HepG2 (cell line): ENCODE data around the gene GLI3. TPM values are rescaled to one million over a fixed set of nuclear protein-coding genes. Genes with fewer than 3 reads are reported as not detected.

ENCODE experiments used
- ATAC-seq: fragments of 200-7000 bp; cut with Tn5 transposase; 3 replicates; pipeline ENCODE4 v1.9.1; 2020; ENCODE audit warnings: mild to moderate bottlenecking, moderate library complexity
- BruUV-seq: library from RNA; stranded (reverse); fragments of 400-500 nt; replicated peaks from 2 replicates; lab custom pipeline; 2021; lab: Mats Ljungman, UMichigan
- CTCF ChIA-PET: fragments of 300-600 bp; formaldehyde crosslinking; extraction: SDS; loops from one replicate; lab custom pipeline; 2021; ENCODE audit warnings: low total read pairs, inconsistent platforms, low intra/inter-chr PET ratio; lab: Yijun Ruan, JAX
- POLR2A ChIA-PET: fragments of 350-600 bp; sonication (Branson Sonifier 250); formaldehyde crosslinking; loops from one replicate; lab custom pipeline; 2020; ENCODE audit warnings: antibody characterized with exemption, inconsistent platforms; lab: Yijun Ruan, JAX
- DNase-seq: peaks from one replicate; pipeline ENCODE4 v3.0.0-alpha.2; 2015; ENCODE audit warnings: low spot score
- FAIRE-seq: peaks from 3 replicates; lab custom pipeline; 2011; peaks lifted over from hg19 to GRCh38; lab: Jason Lieb, UNC
- H2AFZ ChIP-seq: one replicate; pipeline ENCODE4 v1.6.1; 2011; ENCODE audit warnings: low read length, inconsistent platforms
- H3K27ac ChIP-seq: fragments of 300-600 bp; 3 replicates; pipeline ENCODE4 v1.8.0; 2011; ENCODE audit warnings: mixed run types, mild to moderate bottlenecking, mixed read lengths, low read length, inconsistent platforms; ENCODE audit not compliant: insufficient read depth; ENCODE audit errors: extremely low read length
- H3K27me3 ChIP-seq, 2 experiments: fragments of 200-600 bp in 1 of 2; 2 replicates in 1 of 2; 3 replicates in 1 of 2; pipeline versions ENCODE4 v1.6.0 to v1.8.0; 2011; ENCODE audit warnings: low read length in 2 of 2, mild to moderate bottlenecking in 2 of 2, moderate library complexity in 2 of 2, inconsistent platforms in 1 of 2; ENCODE audit not compliant: insufficient read depth in 2 of 2, control insufficient read depth in 1 of 2
- H3K36me3 ChIP-seq, 2 experiments: fragments of 200-600 bp in 1 of 2; replicated peaks in 1 of 2; 2 replicates in 1 of 2; 3 replicates in 1 of 2; pipeline versions ENCODE4 v1.5.1 to v1.8.0; 2011; ENCODE audit warnings: low read length in 2 of 2, inconsistent platforms in 1 of 2; ENCODE audit not compliant: insufficient read depth in 2 of 2, control insufficient read depth in 1 of 2
- H3K4me1 ChIP-seq: 2 replicates; pipeline ENCODE4 v1.5.1; 2012; ENCODE audit warnings: low read length, inconsistent platforms; ENCODE audit not compliant: insufficient read depth
- H3K4me2 ChIP-seq: 2 replicates; pipeline ENCODE4 v1.6.0; 2011; ENCODE audit warnings: low read depth, low read length, inconsistent platforms
- H3K4me3 ChIP-seq, 3 experiments: fragments of 200-600 bp in 1 of 3; sonication (generic), shearing (Covaris generic) in 1 of 3; replicated peaks in 1 of 3; 2 replicates each; pipeline ENCODE4 v1.5.1; 2011 to 2016; ENCODE audit warnings: low read length in 3 of 3, inconsistent platforms in 2 of 3, low read depth in 2 of 3, mild to moderate bottlenecking in 2 of 3, control low read depth in 1 of 3, mixed read lengths in 1 of 3; ENCODE audit not compliant: insufficient read depth in 1 of 3
- H3K79me2 ChIP-seq: one replicate; pipeline ENCODE4 v1.6.1; 2011; ENCODE audit warnings: low read length, inconsistent platforms; ENCODE audit not compliant: insufficient read depth
- H3K9ac ChIP-seq: 2 replicates; pipeline ENCODE4 v1.6.0; 2011; ENCODE audit warnings: mild to moderate bottlenecking, low read depth, low read length, inconsistent platforms; ENCODE audit not compliant: insufficient read depth
- H3K9me3 ChIP-seq: 2 replicates; pipeline ENCODE4 v1.5.1; 2012; ENCODE audit warnings: mild to moderate bottlenecking, low read length
- H4K20me1 ChIP-seq: 2 replicates; pipeline ENCODE4 v1.6.0; 2011; ENCODE audit warnings: inconsistent platforms, mild to moderate bottlenecking, low read length, moderate library complexity; ENCODE audit not compliant: insufficient read depth
- ARNT ChIP-seq: fragments of 450-650 bp; IDR thresholded peaks from 2 replicates; pipeline ENCODE4 v1.6.1; 2017
- CHD4 ChIP-seq: fragments of 200-600 bp; sonication (generic); IDR thresholded peaks from 2 replicates; pipeline ENCODE4 v1.7.0; 2017; ENCODE audit warnings: mild to moderate bottlenecking, low read length, borderline replicate concordance
- MED1 ChIP-seq: sonication (generic); formaldehyde crosslinking; IDR thresholded peaks from 2 replicates; pipeline ENCODE4 v1.4.0; 2020; ENCODE audit warnings: missing genetic modification reagents
- MEIS2 ChIP-seq: sonication (generic); formaldehyde crosslinking; IDR thresholded peaks from 2 replicates; pipeline ENCODE4 v1.9.0; 2021; ENCODE audit warnings: mild to moderate bottlenecking, missing genetic modification reagents
- MIER3 ChIP-seq: IDR thresholded peaks from 2 replicates; pipeline ENCODE4 v1.6.1; 2016; ENCODE audit warnings: missing compliant biosample characterization, borderline replicate concordance
- NFKBIZ ChIP-seq: IDR thresholded peaks from 2 replicates; pipeline ENCODE4 v1.6.1; 2018; ENCODE audit warnings: missing genetic modification reagents, missing compliant biosample characterization
- NR3C1 ChIP-seq: sonication (generic); formaldehyde crosslinking; IDR thresholded peaks from 2 replicates; pipeline ENCODE4 v1.4.0; 2020; ENCODE audit warnings: missing genetic modification reagents
- PCBP1 ChIP-seq: fragments of 200-400 bp; formaldehyde crosslinking; IDR thresholded peaks from 2 replicates; pipeline ENCODE4 v1.6.1; 2017; ENCODE audit warnings: mild to moderate bottlenecking, low read depth, low read length, borderline replicate concordance
- TOE1 ChIP-seq: sonication (generic); formaldehyde crosslinking; IDR thresholded peaks from 2 replicates; pipeline ENCODE4 v1.4.0; 2020; ENCODE audit warnings: mild to moderate bottlenecking, missing genetic modification reagents
- ZMYM2 ChIP-seq: sonication (generic); formaldehyde crosslinking; IDR thresholded peaks from 2 replicates; pipeline ENCODE4 v1.8.0; 2022; ENCODE audit warnings: mild to moderate bottlenecking, missing genetic modification reagents
- ZNF232 ChIP-seq: sonication (generic); formaldehyde crosslinking; IDR thresholded peaks from 2 replicates; pipeline ENCODE4 v1.4.0; 2020; ENCODE audit warnings: missing genetic modification reagents, borderline replicate concordance
- ZNF317 ChIP-seq: sonication (generic); formaldehyde crosslinking; IDR thresholded peaks from 2 replicates; pipeline ENCODE4 v1.5.0; 2020; ENCODE audit warnings: mild to moderate bottlenecking, missing genetic modification reagents
- ZNF331 ChIP-seq: sonication (generic); formaldehyde crosslinking; IDR thresholded peaks from 2 replicates; pipeline ENCODE4 v1.4.0; 2020; ENCODE audit warnings: missing genetic modification reagents
- ZNF644 ChIP-seq: IDR thresholded peaks from 2 replicates; pipeline ENCODE4 v1.6.1; 2016; ENCODE audit warnings: low read depth
- ZNF720 ChIP-seq: sonication (generic); formaldehyde crosslinking; IDR thresholded peaks from 2 replicates; pipeline ENCODE4 v1.4.0; 2020; ENCODE audit warnings: missing genetic modification reagents
- ZNF724P ChIP-seq: sonication (generic); formaldehyde crosslinking; IDR thresholded peaks from 2 replicates; pipeline ENCODE4 v1.8.0; 2022; ENCODE audit warnings: missing genetic modification reagents, borderline replicate concordance
- ZNF768 ChIP-seq: sonication (generic); formaldehyde crosslinking; IDR thresholded peaks from 2 replicates; pipeline ENCODE4 v1.4.0; 2020; ENCODE audit warnings: missing genetic modification reagents
- ZNF776 ChIP-seq: sonication (generic); formaldehyde crosslinking; IDR thresholded peaks from 2 replicates; pipeline ENCODE4 v1.4.0; 2020; ENCODE audit warnings: mild to moderate bottlenecking, missing genetic modification reagents
- WGBS: methylation state at CpG from one replicate; pipeline ENCODE4 v1.1.6; 2017; ENCODE audit warnings: low lambda C conversion rate; 5-methylcytosine and 5-hydroxymethylcytosine counted together
- in situ Hi-C: cut with HindIII; loops from 2 replicates; pipeline ENCODE4 v1.10.0; 2017; ENCODE audit warnings: low pct_unique_long_range_greater_than_20kb; ENCODE audit not compliant: extremely low pct_ligation_motif_present
- intact Hi-C: fragments of 100-400 bp; cut with micrococcal nuclease; formaldehyde crosslinking; loops from one replicate; pipeline ENCODE4 v1.10.0; 2022; ENCODE audit not compliant: unreplicated experiment
- polyA plus RNA-seq, 8 experiments: library from polyadenylated mRNA; depleted of rRNA in 3 of 8; stranded (reverse) in 7 of 8; unstranded in 1 of 8; fragments of >200 nt; fragmentation: Illumina TruSeq in 4 of 8; extraction: Trizol in 4 of 8; gene quantifications; 2 replicates each; pipeline versions ENCODE4 v1.2.1 to v1.2.3, GENCODE V29; 2011 to 2016; ENCODE audit warnings: low read depth in 4 of 8, missing spikeins in 1 of 8, mixed read lengths in 1 of 8; ENCODE audit not compliant: insufficient read depth in 1 of 8
- total RNA-seq, 5 experiments: library from RNA; depleted of rRNA; stranded (reverse); fragments of >200 nt; fragmentation: Illumina TruSeq; extraction: Trizol; gene quantifications; 2 replicates each; pipeline ENCODE4 v1.2.3, GENCODE V29; 2016; ENCODE audit warnings: low read depth in 1 of 5
- TF ChIP-seq, protein P1 (sequence below): sonication (generic); formaldehyde crosslinking; IDR thresholded peaks from 2 replicates; pipeline ENCODE4 v1.5.0; 2020; ENCODE audit warnings: missing genetic modification reagents

The GLI3 gene
- total and polyA plus RNA-seq, 2 of the 13 experiments (the other 11 are each of a cell fraction or from before 2014, with no cell fraction given), result not detected

DNA sequence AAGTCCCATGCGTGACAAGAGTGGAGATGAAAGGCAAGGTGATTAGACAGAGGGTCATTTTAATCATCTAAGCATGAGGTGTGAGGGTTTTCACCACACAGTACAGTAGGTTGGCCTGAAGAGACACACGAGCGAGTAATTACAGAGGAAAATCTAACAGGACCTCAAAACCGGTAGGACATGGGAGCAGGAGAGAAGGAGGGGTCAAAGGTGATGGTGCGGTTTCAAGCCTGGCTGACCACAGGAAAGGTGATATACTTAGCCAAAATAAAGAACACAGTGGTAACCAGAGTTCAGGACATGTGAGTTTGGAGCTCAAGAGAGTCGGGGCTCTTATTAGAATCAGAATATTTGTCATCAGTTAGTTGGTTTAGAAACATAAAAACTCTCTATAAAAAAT lies 20.0 kb downstream of the GLI3 start:
- ATAC-seq (no peak), FAIRE-seq (no peak)
- in situ Hi-C loops, result no loop called here
- CTCF ChIA-PET, result no interaction called here
- WGBS, result 2% methylated on average over 6 of the region's 6 CpGs
- no peak overlapping the region for H2AFZ ChIP-seq
- no peaks in the 10 kb centered on the region for H4K20me1 ChIP-seq
- no peaks in the 10 kb centered on the region for H3K4me1 ChIP-seq
- no TSS peak for BruUV-seq
- H3K9ac ChIP-seq, result no peak overlapping the region
- H3K9me3 ChIP-seq, result no peaks in the 10 kb centered on the region
- H3K36me3 ChIP-seq, result no peaks in the 10 kb centered on the region
- intact Hi-C loops, result no loop called here
- H3K4me2 ChIP-seq, result no peak overlapping the region
- H3K27ac ChIP-seq, result no peak overlapping the region
- H3K79me2 ChIP-seq, result no peaks in the 10 kb centered on the region
- TF ChIP-seq ZNF644 (CRISPR knock-in tag) (no peak), ZMYM2 (CRISPR knock-in tag) (no peak), CHD4 (no peak), MED1 (CRISPR knock-in tag) (no peak), ZNF724P (CRISPR knock-in tag) (no peak), NFKBIZ (no peak), ZNF317 (CRISPR knock-in tag) (no peak), PCBP1 (no peak), TOE1 (no peak), NR3C1 (CRISPR knock-in tag) (no peak), ZNF232 (CRISPR knock-in tag) (no peak), ZNF776 (CRISPR knock-in tag) (no peak), ARNT (no peak), ZNF720 (CRISPR knock-in tag) (no peak), ZNF768 (CRISPR knock-in tag) (no peak), MEIS2 (no peak), MIER3 (CRISPR knock-in tag) (no peak), ZNF331 (CRISPR knock-in tag) (no peak)
- TF ChIP-seq, protein P1, sequence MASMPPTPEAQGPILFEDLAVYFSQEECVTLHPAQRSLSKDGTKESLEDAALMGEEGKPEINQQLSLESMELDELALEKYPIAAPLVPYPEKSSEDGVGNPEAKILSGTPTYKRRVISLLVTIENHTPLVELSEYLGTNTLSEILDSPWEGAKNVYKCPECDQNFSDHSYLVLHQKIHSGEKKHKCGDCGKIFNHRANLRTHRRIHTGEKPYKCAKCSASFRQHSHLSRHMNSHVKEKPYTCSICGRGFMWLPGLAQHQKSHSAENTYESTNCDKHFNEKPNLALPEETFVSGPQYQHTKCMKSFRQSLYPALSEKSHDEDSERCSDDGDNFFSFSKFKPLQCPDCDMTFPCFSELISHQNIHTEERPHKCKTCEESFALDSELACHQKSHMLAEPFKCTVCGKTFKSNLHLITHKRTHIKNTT (CRISPR knock-in tag), result no peak
- TF ChIP-seq, all 625 proteins: peak for 0
- Histone ChIP-seq H3K27me3 (peaks cover 3 to 19% of the 10 kb centered on the region in 2 experiments; a peak in 3 of 5 replicates), H3K4me3 (no peak overlapping the region)
- no peak for DNase-seq
- POLR2A ChIA-PET, result no interaction called here
